GM12872 (cell line): ENCODE data around the gene ABCG8.

Experiments
- CTCF ChIP-seq: IDR thresholded peaks from 3 replicates; pipeline ENCODE4 v1.5.1; 2011; ENCODE audit warnings: low read depth, mild to moderate bottlenecking, low read length, moderate library complexity; ENCODE audit not compliant: insufficient read depth

Gene ABCG8

GRCh38 chr2:43814711-43815110 is 24.1 kb upstream of the ABCG8 start:
- TF ChIP-seq CTCF = no peak

- TF ChIP-seq CTCF = no peak
These were observed 20.0 kb upstream of the ABCG8 start for GRCh38 chr2:43818761-43819160.

- TF ChIP-seq CTCF = no peak
These were observed 19.1 kb upstream of the ABCG8 start for GRCh38 chr2:43819491-43820163.

GRCh38 chr2:43822839-43823238 is 15.9 kb upstream of the ABCG8 start:
- TF ChIP-seq CTCF = no peak

GRCh38 chr2:43823751-43824150 is 15.0 kb upstream of the ABCG8 start:
- TF ChIP-seq CTCF = no peak

GRCh38 chr2:43824512-43824911 is 14.3 kb upstream of the ABCG8 start:
- TF ChIP-seq CTCF = no peak

- TF ChIP-seq CTCF = no peak
These were observed 13.7 kb upstream of the ABCG8 start for GRCh38 chr2:43824951-43825493.
